ENCODE results near the gene SUMF1. TPM values are rescaled to one million over a fixed set of nuclear protein-coding genes. Genes with fewer than 3 reads are reported as not detected.

SUMF1 gene
- total and polyA plus RNA-seq, 2 of the 13 experiments (the other 11 are each of a cell fraction or from before 2014, with no cell fraction given), result 18.5 to 28.9 TPM

GRCh38 chr3:4493014-4493940 lies 26.2 kb upstream of the SUMF1 start, which contains the start of gene ITPR1 (continued):
- TF ChIP-seq NCOR1 (IDR thresholded peaks at IDR 0.05; ENCODE audit: borderline replicate concordance, low read length) (no peak), HNRNPLL (IDR thresholded peaks at IDR 0.05; ENCODE audit: low read depth, low read length, poor library complexity, severe bottlenecking) (peak; percentile 53), IKZF4 (CRISPR knock-in tag; IDR thresholded peaks at IDR 0.05; ENCODE audit: borderline replicate concordance, low read depth, not compliant biosample characterization) (no peak), GMEB2 (CRISPR knock-in tag; IDR thresholded peaks at IDR 0.05; ENCODE audit: low read depth) (peak; percentile 39; the same call in 1 of the 2 replicates), SMAD9 (CRISPR knock-in tag; IDR thresholded peaks at IDR 0.05) (peak; percentile 49; the same call in 1 of the 2 replicates), GPN1 (CRISPR knock-in tag; IDR thresholded peaks at IDR 0.05; ENCODE audit: borderline replicate concordance) (no peak), ZNF441 (CRISPR knock-in tag; IDR thresholded peaks at IDR 0.05; ENCODE audit: borderline replicate concordance) (peak; percentile 22; the same call in 1 of the 2 replicates), EP300 (IDR thresholded peaks at IDR 0.05; ENCODE audit: low read depth in 2 of 2, low read length in 2 of 2) (peak; percentile 8 to 40; a peak in 1 of 4 replicates), EP300 (CRISPR knock-in tag; IDR thresholded peaks at IDR 0.05; ENCODE audit: borderline replicate concordance) (0 out of 2 replicates have a peak, but pooled peaks have one; percentile 9), LCORL (IDR thresholded peaks at IDR 0.05) (no peak), LCORL (CRISPR knock-in tag; IDR thresholded peaks at IDR 0.05) (peak; percentile 68; the same call in 1 of the 2 replicates), RFX3 (CRISPR knock-in tag; IDR thresholded peaks at IDR 0.05) (no peak), SRF (IDR thresholded peaks at IDR 0.05; ENCODE audit: low read depth, low read length) (peak; percentile 54), ARNT (IDR thresholded peaks at IDR 0.05) (no peak), ZMYM4 (CRISPR knock-in tag; IDR thresholded peaks at IDR 0.05) (peak; percentile 82), ZNF275 (CRISPR knock-in tag; IDR thresholded peaks at IDR 0.05; ENCODE audit: borderline replicate concordance) (no peak; the same call in 1 of the 2 replicates), MNT (IDR thresholded peaks at IDR 0.05) (peak; percentile 57), THAP9 (CRISPR knock-in tag; IDR thresholded peaks at IDR 0.05; ENCODE audit: borderline replicate concordance) (peak; percentile 44; the same call in 1 of the 2 replicates)
